GM18511 (cell line): ENCODE results near the gene GPR137.

Source experiments
- ATAC-seq: cut with Tn5 transposase; IDR thresholded peaks from one replicate; pipeline ENCODE4 v1.9.1; 2021; ENCODE audit warnings: mild to moderate bottlenecking, moderate library complexity; ENCODE audit not compliant: unreplicated experiment

The GPR137 gene

DNA sequence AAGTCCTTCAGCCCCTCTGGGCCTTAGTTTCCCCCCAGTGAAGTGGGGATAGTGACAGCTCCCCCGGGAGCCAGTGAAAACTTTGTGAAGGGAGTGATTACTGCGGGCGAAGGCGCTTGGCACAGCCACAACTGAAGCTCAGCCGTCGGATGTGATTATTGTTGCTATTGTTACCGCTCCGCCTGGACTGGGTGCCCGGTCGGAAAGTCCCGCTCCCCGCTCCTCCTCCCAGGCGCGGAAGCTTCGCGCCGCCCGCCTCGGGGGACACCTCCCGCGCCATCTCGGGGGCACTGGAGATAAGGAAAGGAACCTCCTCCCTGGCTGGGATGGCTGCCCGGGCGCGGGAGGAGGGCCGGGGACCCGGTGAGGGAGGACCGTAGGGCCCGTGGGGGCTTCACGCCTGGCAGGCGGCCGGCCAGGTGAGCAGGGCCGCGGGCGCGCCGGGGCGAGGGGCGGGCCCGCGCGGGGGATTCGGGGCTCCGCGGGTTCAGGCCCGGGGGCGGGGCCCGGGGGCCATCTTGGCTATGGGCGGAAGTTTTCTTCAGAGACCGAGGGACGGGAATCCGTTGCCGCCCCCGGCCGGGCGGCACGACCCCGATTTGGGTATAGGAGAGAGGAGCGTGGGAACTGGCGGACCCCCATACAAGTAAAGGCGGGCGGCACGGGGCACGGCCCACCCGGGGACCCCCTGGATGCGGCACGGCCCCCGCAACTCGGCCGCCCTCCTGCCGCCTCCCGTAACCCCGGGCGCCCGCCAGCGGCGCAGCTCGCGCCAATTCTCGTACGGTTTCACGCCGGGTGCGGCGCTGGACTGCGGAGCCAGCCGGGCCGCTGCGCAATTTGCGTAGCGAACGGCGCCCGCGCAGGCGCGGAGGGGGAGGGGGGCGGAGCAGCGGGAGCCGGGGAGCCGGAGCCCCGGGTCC is at the start of gene GPR137:
GPR137 (plus strand) TSS at position 887 of the 923 bp plus-strand sequence. CDS start 677 bp downstream, outside the sequence.
- peak; percentile 67 for ATAC-seq

- ATAC-seq, result no peak
Measured at GRCh38 chr11:64237484-64237951, 48.1 kb upstream of the GPR137 start.

DNA sequence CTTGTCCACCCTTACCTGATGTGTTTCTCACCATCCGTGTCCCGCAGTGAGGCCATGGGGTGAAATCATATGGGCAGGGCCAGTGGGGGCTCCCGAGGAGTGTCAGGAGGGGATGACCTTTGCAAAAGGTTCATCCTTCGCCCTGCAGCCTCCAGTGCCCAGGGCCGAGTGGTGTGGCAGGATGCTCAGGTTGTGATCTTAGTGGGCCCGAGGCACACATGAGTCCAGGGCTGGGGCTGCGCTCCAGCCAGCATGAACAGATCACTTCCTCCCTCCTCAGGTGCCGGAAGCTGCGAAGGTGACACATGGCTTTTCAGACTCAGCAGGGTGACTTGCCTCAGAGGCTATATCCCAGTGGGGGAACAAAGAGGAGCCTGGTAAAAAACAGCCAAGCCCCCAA is 47.6 kb upstream of the GPR137 start:
- ATAC-seq, result no peak

GRCh38 chr11:64238999-64239398 is 46.6 kb upstream of the GPR137 start:
- ATAC-seq, result no peak

DNA sequence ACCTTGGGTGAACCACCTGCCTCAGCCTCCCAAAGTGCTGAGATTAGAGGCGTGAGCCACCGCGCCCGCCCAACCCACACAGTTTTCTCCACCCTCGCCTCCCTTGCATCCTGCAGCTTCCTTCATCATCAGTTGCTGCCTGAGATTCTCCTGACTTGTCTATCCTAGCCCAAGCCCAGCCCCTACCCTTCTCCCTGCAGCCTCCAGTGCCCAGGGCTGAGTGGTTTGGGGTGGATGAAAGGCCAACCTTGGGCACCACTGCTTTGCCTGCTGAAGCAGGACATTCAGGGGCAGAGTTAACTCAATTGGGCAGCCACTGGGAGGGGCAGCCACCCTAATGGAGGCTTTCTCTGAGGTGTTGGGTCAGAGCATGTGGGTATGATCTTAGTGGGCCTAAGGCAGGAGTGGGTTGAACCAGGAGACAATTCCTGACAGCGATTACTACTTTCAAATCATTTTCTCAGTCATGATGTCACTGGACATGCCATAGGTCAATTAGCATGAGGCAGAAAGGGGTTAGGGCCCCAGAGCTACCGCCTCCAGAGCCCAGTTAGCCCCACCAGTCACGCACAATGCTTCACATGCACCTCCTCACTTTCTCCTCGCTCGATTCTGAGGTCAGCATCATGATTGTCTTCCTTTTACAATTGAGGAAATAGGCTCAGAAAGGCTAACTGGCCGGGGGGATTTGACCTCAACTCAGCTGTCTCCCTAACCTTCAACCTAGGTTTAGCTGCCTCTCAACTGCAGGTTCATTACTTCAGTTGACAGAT is 45.8 kb upstream of the GPR137 start:
- ATAC-seq, result no peak

GRCh38 chr11:64240435-64241240 is 45.0 kb upstream of the GPR137 start, which contains the start of gene FKBP2:
TSS of gene FKBP2 (plus strand) at chr11:64241095. CDS start at chr11:64242388, 1,293 bp downstream.
- ATAC-seq, result peak; percentile 50

DNA sequence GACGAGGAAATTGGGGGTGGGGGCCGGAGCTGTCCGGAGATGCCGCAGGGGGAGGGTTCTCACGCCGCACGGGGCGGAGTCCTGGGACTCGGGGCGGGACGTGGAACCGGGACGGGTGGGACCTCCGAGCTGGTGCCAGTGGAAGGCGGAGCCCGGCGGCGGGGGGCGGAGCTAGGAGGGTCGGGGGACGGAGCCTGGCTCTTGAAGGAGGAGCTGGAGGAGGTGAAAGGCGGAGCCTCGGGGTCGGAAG is 44.5 kb upstream of the GPR137 start:
- peak; percentile 63 for ATAC-seq

GRCh38 chr11:64241491-64242374 is 43.9 kb upstream of the GPR137 start:
- ATAC-seq, result peak; percentile 59

DNA sequence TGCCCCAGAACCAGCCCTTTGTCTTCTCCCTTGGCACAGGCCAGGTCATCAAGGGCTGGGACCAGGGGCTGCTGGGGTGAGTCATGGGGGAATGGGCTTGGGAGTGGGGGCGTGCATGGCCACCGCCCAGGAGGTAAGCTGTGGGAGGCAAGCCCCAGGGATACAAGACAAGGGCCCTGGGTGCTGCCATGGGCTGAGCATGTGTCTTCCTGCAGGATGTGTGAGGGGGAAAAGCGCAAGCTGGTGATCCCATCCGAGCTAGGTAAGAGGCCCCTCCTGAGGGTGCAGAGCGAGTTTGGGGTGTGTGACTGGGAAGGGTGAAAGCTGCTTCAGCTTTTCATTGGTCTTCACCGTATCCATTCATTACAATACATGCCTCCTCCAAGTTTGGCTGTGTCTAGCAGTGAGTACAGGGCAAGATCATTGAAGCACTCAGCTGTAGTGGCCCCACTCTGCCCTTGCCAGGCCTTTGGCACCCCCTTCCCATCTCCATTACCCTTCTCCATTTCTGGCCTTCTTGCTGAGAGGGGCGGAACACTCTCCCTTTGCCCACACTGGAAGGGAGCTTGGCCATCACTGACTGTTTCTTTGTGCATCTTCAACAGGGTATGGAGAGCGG is 42.3 kb upstream of the GPR137 start:
- ATAC-seq, result no peak

GRCh38 chr11:64244107-64244506 is 41.5 kb upstream of the GPR137 start:
- ATAC-seq, result no peak

DNA sequence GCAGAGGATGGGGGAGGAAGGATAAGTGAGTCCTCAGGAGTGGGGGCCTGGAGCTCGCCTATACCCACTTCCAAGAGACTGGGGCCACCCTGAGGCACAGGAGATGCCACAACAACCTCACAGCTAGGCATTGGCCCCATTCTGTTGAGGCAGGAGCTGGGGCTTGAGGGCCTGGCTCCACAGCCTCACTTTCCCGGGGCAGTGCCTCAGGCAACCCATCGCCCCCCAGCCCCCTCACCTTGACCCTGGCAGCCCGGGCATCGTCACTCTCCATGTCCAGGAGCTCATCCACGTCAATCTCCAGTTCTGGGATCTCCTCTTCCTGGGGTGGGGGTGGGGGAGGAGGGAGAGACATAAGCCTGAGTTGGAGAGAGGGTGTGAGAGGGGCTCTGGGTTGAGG is 40.7 kb upstream of the GPR137 start:
- no peak for ATAC-seq

DNA sequence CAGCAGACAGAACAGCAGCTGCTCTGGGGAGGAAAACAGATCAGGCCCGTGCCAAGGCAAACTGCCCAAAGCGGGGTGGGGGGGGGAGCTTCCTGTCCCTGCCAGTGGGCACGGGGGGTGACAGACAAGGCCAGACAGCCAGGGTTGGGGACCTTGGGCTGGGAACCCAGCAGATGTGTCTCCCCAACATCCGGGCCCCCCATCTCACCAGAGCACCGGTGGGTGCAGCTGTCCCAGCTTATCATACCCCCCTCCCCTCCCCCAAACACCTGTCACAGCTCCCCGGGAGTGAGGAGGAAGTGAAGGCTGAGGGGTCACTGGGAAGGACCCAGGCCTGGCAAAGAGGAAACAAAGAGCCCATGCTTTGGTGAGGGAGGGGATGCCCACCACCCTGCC is 40.2 kb upstream of the GPR137 start:
- no peak for ATAC-seq

DNA sequence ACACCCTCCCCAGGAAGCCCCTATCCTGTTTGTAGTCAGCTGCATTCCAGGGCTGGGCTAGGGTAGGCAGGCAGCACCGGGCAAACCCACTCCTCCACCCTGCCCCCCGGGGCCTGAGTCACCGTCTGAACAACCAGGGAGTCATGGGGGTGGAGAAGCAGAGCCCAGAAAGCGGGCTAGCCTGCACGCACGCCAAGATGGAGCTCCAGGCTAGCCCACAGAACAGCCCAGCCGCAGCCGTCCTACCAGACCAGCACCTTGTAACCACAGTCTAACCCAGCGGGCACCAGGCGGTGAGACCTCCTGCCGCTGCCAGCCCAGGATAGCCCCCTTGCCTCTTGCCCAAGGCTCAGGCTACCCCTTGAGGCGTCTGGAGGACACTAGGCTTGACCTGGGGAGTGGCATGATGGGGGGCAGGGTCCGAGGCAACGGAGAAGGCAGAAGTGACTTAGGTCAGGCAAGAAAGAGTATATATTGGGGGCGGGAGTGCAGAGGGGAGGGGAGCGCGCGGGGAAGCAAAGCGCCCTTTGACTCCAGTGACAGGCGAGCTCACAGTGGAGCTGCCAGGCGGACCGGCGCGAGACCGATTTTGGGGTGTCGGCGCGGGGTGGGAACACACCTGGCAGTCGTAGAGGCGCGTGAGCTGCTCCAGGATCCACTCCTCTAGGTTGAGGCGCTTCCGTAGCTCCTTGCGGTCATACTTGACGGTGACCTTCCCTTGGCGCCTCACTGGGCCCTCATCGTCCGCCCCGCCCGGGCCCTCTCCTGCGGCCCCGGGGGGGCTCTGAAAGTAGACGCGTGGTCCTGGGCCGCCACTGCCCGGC is 39.6 kb upstream of the GPR137 start:
- no peak for ATAC-seq

DNA sequence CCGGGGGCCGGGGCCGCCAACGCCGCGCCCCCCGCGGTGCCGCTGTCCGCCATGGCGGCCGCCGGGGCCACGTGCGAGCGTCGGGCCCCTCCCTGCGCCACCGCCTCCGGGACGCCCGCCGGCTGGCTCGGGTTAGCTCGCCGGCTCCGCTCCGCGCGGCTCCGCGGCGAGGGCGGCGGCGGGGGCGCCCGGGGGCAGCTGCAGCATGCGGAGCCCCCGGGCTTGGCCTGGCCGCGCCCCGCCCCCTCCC is 39.1 kb upstream of the GPR137 start:
- ATAC-seq, result peak; percentile 17

DNA sequence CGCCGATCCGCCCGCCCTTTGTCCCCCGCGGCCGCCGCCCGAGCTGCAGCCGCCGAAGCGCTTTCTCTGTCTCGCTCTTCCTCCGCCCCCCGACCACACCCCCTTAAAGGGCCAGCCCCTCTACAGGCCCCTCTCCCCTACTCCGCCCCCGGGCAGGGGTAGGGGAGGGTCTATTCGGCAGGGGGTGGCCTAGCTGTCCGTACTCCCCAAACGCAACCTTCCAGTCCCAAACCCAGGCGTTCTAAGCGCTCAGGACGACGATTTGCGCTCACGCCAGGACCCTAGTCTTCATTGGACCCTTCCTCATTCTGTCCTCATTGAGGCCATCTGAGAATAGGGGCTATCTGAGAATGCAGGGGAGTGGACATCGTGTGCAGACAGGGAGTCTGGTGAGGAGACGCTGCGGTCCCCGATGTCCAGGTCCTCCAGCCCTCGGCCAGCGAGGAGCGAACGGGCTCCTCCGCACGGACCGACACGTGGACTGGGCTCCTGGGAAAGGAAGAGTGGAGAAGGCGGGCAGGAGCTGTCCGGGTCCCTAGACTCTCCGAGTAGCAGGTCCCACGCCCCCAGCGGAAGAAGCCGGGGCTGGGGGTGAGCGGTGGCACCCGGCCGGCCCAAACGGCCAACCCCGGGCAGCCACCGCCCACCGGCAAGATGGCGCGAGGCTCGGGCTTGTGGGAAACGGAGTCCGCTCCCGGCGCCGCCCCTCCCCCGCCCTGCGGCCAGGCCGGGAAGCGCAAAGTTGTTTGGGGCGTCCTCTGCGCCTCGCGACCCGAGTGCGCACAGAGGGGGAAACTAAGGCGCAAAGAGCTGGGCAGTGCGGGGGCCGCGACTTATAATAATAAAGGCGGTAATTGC is 38.5 kb upstream of the GPR137 start, which contains the start of gene PPP1R14B:
PPP1R14B (minus strand) TSS at position 73 of the 858 bp plus-strand sequence. CDS start 270 bp downstream, outside the sequence.
- ATAC-seq, result peak; percentile 48

DNA sequence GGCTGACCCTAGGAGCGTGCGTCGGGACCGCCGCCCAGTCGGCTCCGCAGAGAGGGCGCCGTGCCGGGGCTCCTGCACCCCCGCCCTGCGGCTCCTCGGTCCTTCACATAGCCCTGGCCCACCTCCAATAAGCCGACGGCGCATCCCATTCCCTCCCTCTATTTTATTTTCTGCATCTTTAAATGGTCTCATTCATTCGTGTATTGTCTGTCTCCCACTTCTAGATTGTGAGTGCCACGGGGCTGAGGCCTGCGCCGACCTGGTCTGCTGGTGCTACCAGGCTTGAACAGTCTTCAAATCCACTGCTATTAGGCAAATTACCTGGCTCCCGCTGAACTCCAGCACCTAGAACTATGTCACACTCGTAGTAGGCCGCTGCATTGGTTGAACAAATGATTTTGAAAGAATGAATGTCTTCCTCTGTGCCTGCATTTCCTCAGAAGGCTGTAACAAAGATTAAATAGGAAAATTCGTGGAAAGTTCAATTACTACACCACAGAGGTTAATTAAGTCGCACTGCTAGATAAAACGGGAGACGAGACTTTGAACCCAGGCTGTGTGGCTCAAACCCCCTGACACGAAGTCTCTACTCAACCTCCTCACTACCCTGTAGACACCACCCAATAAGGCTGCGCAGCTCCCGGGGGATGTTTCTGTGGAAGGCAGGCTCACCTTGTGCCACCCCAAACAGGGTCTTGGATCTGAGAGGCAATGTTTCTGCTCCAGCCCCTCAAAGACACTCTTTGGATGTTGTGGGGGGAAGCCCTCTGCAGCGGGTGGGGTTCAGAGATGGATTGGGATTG is 37.7 kb upstream of the GPR137 start:
- ATAC-seq, result no peak

GRCh38 chr11:64248578-64248977 is 37.1 kb upstream of the GPR137 start:
- no peak for ATAC-seq
